ENCODE measurements around the gene SZRD1.

DNA sequence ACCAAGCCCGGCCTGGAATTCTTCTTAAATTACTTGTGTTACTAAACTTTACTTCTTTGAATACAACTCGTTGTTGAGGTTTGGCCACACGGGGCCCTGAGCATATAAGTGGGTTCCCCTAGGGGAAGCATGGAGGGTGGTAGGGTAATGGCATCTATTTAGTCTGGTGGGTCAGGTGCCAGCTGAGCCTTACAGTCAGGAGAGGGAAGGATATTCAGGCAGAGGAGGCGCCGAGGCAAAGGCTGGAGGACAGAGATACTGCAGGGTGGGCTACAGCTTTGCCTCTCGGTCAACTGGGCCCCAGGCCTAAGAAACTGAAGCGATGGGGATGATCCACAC is 73.1 kb downstream of the SZRD1 start:
- TF ChIP-seq SUZ12 (IDR thresholded peaks at IDR 0.05; ENCODE audit: extremely low read depth, insufficient read depth, insufficient read length) (no peak), YY1 (IDR thresholded peaks at IDR 0.05; ENCODE audit: insufficient read depth, insufficient read length) (no peak), ZNF274 (IDR thresholded peaks at IDR 0.05; ENCODE audit: low read depth, low read length) (no peak)

All from NT2/D1 (cell line).